ENCODE measurements around the gene POLE3. TPM values are rescaled to one million over a fixed set of nuclear protein-coding genes. Genes with fewer than 3 reads are reported as not detected.
"Not testable (repeated sequence)": the region's sequence is repeated elsewhere in the genome, so short reads cannot be mapped to it uniquely, and the experiment has no call there.

POLE3 gene
- total RNA-seq, 1 donor from 2014 or later: 20.6 TPM

DNA sequence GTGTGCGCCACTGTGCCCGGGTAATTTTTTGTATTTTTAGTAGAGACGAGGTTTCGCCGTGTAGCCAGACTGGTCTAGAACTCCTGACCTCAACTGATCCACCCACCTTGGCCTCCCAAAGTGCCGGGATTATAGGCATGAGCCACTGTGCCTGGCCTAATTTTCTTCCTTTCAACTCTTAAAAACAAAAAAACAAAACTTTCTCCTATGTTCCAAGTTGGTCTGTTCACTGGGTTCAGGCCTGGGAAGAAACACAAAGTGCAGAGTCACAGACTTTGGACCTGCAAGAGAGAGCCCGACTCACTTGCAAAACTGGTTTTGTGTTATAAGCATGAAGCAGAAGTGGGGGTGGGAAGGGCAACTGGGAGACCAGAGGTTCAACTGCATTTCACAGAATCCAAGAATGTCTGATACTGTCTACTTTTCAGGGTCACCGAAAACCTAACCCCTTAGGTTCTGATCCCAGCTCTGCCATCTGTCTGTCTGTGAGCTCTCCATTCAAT lies 28.5 kb downstream of the POLE3 start:
- intact Hi-C loops (cut with DNase I): no loop called here
- ATAC-seq (ENCODE audit: poor library complexity): no peak

DNA sequence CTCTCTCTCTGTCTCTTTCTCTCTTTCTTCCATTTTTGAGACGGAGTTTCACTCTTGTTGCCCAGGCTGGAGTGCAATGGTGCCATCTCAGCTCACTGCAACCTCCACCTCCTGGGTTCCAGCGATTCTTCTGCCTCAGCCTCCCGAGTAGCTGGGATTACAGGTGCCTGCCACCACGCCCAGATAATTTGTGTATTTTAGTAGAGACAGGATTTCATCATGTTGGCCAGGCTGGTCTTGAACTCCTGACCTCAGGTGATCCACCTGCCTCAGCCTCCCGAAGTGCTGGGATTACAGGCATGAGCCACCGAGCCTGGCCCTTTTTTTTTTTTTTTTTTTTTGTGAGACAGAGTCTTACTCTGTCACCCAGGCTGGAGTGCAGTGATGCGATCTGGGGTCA lies 29.0 kb downstream of the POLE3 start:
- intact Hi-C loops (cut with DNase I); ATAC-seq (ENCODE audit: poor library complexity); DNase-seq: not testable (repeated sequence)

More for the DNA sequence above, 28.5 kb downstream of the POLE3 start:
- DNase-seq: no peak

DNA sequence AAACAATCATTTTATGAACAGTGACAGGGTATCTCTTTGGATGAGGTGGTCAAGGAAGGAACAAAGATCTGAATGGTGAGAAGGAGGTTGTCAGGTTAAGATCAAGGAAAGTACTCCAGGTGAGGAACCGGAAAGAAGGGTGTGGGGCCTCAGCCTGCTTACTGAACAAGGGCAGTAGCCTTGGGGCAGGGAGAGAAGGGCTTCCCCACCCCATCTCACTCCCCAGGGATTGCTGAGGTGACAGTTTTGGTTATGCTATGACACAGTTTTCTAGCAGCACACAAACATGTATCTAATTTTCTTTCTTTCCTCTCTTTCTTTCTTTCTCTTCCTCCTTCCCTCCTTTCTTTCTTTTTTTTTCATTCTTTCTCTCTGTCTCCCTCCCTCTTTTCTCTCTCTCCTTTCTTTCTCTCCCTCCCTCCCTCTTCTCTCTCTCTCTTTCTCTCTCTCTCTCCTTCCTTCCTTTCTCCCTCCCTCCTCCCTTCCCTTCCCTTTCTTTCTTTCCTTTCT lies 29.6 kb downstream of the POLE3 start:
- ATAC-seq (ENCODE audit: poor library complexity) (no peak), DNase-seq (no peak)
- intact Hi-C loops (cut with DNase I): no loop called here

DNA sequence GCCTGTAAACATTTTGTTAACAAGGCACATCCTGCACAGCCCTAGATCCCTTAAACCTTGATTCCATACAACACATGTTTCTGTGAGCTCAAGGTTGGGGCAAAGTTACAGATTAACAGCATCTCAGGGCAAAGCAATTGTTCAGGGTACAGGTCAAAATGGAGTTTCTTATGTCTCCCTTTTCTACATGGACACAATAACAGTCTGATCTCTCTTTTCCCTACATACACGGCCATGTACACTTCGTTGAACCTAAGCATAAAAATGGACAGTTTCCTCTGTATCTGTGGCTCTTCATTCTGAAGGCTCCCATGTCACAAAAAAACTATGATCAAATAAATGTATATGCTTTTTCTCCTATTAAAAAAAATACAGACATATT lies 30.7 kb downstream of the POLE3 start:
- ATAC-seq (ENCODE audit: poor library complexity); intact Hi-C loops (cut with DNase I); DNase-seq: not testable (repeated sequence)

DNA sequence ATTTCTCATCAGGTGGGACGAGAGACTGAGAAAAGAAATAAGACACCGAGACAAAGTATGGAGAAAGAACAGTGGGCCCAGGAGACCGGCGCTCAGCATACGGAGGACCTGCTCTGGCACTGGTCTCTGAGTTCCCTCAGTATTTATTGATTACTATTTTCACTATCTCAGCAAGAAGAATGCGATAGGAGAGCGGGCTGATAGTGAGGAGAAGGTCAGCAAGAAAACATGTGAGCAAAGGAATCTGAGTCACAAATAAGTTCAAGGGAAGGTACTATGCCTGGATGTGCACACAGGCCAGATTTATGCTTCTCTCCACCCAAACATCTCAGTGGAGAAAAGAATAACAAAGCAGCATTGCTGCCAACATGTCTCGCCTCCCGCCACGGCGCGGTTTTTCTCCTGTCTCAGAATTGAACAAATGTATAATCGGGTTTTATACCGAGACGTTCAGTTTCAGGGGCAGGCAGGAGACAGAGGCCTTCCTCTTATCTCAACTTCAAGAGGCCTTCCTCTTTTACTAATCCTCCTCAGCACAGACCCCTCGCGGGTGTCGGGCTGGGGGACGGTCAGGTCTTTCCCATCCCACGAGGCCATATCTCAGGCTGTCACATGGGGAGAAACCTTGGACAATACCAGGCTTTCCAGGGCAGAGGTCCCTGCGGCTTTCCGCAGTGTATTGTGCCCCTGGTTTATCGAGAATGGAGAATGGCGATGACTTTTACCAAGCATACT lies 31.2 kb downstream of the POLE3 start:
- intact Hi-C loops (cut with DNase I); DNase-seq; ATAC-seq (ENCODE audit: poor library complexity): not testable (repeated sequence)

DNA sequence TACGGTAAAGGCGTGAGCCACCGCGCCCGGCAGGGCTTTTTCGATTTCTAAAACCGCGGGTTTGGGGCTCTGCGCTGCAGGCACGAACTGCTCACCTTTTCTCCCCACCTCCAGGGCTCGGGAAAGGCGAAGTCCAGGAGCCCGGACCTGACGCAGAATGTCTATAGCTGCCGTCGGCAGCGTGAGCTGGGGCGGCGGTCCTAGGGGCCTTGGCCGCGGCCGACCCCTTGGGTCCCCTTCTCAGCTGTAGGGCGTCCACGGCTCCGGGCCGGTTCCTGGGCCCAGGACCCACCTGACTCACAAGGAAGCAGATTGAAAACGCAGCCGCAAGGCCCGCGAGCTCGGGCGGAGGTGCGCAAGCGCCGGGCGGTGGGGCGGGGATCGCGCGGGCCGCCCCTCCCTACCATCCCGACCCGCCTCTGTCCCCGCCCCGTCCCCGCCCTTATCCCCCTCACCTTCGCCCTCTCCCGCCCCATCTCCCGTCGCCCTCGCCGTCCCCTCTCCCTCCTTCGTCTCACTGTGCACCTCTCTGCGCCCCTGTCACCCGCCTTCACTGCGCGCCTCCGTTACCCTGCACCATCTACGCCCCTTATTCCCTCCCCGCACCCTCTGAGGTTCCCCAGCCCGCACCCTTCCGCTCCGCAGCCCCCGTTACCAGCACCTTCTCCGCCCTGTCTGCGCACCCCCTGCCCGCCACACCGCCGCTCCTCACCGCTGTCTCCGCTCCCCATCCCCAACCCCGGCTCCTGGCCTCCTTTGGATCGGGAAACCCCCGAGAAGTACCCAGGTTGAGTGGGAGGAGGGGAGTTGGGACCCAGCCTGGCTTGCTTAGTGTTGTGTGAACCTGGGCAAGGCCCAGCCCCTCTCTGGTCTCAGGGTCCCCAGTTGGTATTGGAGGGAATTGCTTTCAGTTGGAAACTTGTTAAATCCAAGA lies 33.6 kb downstream of the POLE3 start, which contains the start of gene HDHD3:
Gene HDHD3, minus strand, starts transcription at position 353 of the 934 bp plus-strand sequence. CDS start 2,632 bp downstream, outside the sequence.
- DNase-seq (peak; percentile 67), ATAC-seq (ENCODE audit: poor library complexity) (peak; percentile 90)
- intact Hi-C loops (cut with DNase I): no loop called here

DNA sequence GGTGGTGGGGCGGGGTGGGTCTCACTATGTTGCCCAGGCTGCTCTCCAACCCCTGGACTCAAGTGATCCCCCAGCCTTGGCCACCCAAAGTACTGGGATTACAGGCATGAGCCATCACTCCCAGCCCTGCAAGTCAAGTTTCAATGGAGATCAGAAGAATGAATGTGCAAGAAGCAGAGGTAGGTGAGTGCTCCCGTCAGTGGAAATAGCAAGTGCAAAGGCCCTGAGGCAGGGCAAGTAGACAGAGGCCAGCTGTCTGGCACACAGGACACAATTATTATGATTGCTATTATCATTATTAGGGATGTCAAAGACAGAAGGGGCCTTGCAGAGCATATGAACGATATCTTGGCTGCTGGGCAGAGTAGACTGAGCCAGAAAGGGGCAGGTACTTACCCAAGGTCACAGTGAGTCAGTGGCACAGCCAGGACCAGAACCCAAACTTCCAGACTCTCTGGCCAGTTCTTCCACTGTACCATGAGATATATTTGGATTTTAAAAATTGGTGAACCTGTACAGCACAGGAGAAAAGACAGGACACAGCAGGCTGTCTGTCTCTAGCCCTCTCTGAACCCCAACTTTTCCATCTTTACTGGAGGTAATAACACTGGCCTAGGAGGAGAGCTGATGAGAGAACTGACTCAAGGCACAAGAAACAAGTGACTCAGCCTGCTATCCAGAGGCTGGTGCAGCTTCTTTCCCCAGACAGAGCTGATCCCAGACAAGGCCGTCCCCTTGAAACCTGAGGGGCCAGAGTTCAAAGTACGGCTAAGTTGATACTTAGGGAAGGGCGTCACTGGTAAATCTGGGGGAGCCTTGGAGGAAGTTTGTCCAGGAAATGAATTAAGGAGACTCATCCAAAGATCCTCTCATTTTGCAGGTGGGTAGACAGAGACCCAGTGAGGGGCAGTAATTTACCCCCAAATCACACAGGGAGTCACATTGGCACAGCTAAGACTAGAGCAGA lies 35.1 kb downstream of the POLE3 start:
- ATAC-seq (ENCODE audit: poor library complexity): no peak
- intact Hi-C loops (cut with DNase I): no loop called here
- DNase-seq: no peak

DNA sequence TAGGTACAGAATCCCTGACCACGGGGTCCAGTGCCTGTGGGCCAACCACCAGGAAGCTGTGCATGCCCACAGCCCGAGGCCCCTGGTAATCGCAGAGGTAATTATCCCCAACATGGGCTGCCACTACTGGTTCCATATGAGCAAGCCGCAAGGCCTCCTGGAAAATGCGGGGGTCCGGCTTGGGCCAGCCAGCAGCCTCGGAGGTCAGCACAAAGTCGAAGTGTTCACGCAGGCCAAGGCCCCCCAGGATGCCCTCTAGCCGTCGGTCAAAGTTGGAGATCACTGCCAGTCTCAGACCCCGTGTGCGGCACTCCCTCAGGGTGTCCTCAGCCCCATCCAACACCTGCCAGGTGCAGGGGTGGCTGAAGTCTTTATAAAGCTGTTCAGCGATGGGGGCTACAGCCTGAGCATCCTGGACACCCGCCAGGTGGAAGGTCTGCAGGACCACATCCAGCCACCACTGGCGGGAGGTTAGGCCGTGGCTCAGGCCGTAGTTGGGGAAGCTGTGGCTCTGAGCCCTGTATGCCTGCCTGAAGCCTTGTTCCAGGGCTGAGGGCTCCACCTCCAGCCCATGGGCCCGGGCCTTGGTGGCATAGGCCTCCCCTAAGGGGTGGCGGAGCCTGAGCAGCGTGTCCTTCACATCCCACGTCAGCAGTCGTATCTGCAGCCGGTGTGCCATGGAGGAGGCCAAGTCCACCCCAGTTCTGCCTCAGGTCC lies 36.6 kb downstream of the POLE3 start:
- ATAC-seq (ENCODE audit: poor library complexity): no peak
- no peak for DNase-seq
- intact Hi-C loops (cut with DNase I): no loop called here

DNA sequence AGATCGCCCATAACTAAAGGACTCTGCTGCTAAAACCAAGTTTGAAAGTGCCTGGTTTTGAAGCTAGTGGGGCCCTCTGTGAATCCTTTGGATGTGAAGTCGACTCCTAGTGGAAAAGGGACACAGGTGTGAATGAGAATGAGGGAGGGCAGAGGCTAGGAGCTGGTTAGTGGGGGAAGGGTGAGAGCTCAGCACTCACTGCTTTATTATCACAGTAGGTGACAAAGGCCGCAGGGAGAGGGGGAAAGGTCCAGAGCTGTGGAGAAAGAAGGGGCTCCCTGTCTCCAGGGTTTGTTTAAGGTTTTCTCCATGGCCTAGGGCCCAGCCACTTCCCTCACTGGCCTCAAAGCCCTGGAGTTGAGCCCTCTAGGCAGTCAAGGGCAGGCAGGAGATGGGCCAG lies 37.2 kb downstream of the POLE3 start:
- ATAC-seq (ENCODE audit: poor library complexity): no peak
- intact Hi-C loops (cut with DNase I): no loop called here

DNA sequence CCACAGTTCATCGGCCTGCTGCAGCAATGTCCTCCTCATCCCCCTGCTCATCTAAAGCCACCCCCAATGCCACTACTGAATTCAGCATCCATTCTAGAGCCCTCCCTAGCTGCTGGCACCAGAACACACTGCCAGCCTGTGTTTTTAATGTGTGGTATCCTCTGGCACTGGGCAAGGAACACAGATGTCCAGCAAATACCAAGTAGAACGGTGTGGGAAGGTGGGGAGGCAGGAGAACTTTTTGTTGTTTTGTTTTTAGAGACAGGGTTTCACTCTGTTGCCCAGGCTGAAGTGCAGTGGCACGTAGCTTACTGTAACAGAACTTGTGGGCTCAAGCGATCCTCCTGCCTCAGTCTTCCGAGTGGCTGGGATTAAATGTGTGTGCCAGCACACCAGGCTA lies 38.4 kb downstream of the POLE3 start:
- intact Hi-C loops (cut with DNase I): no loop called here
- DNase-seq (no peak), ATAC-seq (ENCODE audit: poor library complexity) (no peak)

More for the DNA sequence above, 37.2 kb downstream of the POLE3 start:
- no peak for DNase-seq

DNA sequence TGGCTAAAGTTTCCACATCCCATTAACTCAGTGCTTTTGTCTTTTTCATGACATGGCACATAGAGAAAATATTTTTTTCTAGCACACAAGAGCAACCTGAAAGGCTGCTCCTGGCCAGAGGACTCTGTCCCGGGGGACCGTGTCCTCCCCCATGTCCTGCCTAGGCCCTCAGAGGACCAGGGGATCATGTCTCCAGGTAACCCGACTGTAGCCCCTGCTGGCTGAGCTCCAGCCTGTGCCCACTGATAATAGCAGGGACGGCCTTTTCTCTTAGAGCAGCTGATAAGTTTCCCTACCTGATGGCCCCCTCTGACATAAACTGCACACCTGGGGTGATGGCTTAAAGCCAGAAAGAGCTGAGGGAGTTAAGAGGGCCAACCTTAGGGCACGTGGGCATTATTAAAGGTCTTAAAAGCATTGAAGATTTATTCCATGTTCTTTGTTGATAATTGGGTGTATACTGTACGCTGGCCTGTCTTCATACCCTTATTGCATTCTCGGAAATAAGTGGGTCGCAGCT lies 39.6 kb downstream of the POLE3 start:
- intact Hi-C loops (cut with DNase I): no loop called here
- ATAC-seq (ENCODE audit: poor library complexity) (no peak), DNase-seq (no peak)

DNA sequence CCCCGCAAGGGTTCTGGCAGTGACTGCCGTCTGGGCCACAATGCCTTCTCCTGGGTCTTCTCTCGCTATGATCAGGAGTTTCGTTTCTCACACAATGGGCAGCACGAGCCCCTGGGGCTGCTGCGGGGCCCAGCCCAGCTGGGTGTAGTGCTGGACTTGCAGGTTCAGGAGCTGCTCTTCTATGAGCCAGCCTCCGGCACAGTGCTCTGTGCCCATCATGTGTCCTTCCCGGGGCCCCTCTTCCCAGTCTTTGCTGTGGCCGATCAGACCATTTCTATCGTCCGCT lies 40.7 kb downstream of the POLE3 start:
- no peak for ATAC-seq (ENCODE audit: poor library complexity)

DNA sequence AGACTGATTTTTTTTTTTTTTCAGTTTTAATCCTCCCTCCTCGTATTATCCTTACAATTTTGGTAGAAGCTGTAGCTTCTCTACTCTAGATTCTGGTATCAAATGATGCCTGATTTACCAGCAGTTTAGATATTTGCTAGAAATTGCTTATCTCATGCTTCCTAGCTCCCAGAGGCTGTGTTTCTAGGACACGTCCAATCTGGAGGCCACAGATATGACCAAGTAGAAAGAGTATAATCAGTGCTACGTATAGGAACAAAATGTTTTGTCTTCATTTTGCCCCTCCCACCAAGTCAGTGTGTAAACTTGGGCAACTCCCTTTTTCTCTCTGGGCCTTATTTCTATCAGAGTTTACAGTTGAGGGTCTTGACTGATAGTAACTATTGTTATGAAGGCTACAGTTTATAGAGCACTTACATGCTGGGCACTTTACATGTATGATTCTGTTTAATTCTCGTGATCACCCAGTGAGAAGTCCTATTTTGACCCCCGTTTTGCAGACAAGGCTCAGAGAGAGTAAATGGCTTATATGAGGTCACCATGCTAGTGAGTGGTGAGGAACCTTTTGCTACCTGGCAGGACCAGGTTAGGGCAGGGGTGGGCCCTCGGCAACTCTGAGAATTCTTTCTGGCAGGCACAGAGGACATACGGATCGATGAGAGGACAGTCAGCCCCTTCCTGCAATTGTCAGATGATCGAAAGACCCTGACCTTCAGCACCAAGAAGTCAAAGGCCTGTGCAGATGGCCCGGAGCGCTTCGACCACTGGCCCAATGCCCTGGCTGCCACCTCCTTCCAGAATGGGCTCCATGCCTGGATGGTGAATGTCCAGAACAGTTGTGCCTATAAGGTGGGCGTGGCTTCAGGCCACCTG lies 41.3 kb downstream of the POLE3 start:
- DNase-seq: no peak
- ATAC-seq (ENCODE audit: poor library complexity): peak; percentile 38

More for the DNA sequence above, 40.7 kb downstream of the POLE3 start:
- DNase-seq: no peak
- intact Hi-C loops (cut with DNase I): no loop called here

DNA sequence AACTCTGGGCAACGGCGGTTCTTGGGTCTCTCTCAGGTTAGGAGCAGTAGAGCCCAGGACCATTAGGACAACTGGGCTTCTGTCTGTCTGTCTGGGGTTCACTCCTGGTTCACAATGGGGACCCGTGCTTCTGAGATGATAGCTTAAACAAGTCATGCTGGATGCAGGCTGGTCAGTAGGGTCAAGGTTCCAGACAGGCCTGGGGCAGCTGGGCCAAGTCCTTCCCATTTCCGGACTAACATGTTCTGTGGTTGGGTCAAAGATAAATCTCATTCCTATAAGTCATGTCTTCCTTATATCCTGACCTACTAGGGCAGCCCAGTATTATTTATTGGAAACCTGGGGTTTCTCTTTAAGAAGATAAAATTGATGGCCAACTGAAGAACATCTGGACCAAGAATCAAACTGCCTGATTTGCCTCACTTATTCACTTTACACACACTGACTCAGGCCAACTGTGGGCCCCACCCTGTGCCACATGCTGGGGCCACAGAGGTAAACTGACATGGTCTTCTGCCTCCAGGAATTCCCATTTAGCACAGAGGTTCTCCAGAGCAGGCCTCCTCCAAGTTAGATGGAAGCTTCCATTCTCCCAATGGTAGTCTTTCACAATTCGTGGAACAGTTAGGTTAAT lies 42.0 kb downstream of the POLE3 start:
- intact Hi-C loops (cut with DNase I): no loop called here
- DNase-seq (no peak), ATAC-seq (ENCODE audit: poor library complexity) (no peak)

More for the DNA sequence above, 41.3 kb downstream of the POLE3 start:
- intact Hi-C loops (cut with DNase I): no loop called here

DNA sequence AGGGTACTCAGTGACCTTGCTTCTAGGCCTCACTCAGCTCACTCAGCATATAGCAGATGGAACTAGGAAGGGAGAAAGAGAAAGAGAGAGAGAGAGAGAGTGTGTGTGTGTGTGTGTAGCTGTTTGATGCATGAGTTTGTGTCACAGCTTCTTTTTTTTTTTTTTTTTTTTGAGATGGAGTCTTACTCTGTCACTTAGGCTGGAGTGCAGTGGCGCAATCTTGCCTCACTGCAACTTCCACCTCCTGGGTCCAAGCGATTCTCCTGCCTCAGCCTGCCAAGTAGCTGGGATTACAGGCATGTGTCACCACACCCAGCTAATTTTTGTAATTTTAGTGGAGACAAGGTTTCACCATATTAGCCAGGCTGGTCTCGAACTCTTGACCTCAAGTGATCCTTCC lies 44.8 kb downstream of the POLE3 start:
- ATAC-seq (ENCODE audit: poor library complexity); DNase-seq; intact Hi-C loops (cut with DNase I): not testable (repeated sequence)

DNA sequence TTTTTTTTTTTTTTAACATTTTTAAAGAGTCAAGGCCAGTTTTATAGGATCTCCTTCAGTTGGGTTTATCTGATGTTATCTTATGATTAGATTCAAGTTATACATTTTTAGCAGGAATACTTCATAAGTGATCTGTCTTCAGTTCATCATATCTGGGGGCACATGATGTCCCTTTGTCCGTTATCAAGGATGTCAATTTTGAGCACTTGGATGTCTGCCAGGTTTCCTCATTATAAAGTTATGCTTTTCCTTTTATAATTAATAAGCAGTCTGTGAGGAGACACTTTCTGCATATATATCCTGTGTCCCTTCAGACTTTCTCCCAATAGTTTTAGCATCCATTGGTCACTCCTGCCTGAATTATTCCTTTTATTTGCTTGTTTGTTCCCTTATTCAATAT lies 45.5 kb downstream of the POLE3 start:
- intact Hi-C loops (cut with DNase I): no loop called here
- DNase-seq (no peak), ATAC-seq (ENCODE audit: poor library complexity) (no peak)
